BLaER1 (cell line): ENCODE results near the gene ZEB1.
"Not testable (repeated sequence)": the region's sequence is repeated elsewhere in the genome, so short reads cannot be mapped to it uniquely, and the experiment has no call there.

Source experiments
- H3K27ac ChIP-seq: shearing (Covaris generic); formaldehyde crosslinking; 2 replicates; pipeline ENCODE4 v1.8.1; 2022
- H3K27me3 ChIP-seq: shearing (Covaris generic); formaldehyde crosslinking; 2 replicates; pipeline ENCODE4 v1.8.1; 2022
- H3K36me3 ChIP-seq: shearing (Covaris generic); formaldehyde crosslinking; 2 replicates; pipeline ENCODE4 v1.8.1; 2022
- H3K4me1 ChIP-seq: shearing (Covaris generic); formaldehyde crosslinking; 2 replicates; pipeline ENCODE4 v1.8.1; 2022
- H3K4me2 ChIP-seq: shearing (Covaris generic); formaldehyde crosslinking; 2 replicates; pipeline ENCODE4 v1.8.1; 2022
- H3K4me3 ChIP-seq: shearing (Covaris generic); formaldehyde crosslinking; 2 replicates; pipeline ENCODE4 v1.8.1; 2022
- H3K9ac ChIP-seq: shearing (Covaris generic); formaldehyde crosslinking; 2 replicates; pipeline ENCODE4 v1.8.1; 2022
- H3K9me3 ChIP-seq: shearing (Covaris generic); formaldehyde crosslinking; 2 replicates; pipeline ENCODE4 v1.8.1; 2022
- H4K20me1 ChIP-seq: shearing (Covaris generic); formaldehyde crosslinking; 2 replicates; pipeline ENCODE4 v1.8.1; 2022
- Cebpa-rat ChIP-seq: shearing (Covaris generic); IDR thresholded peaks from 2 replicates; pipeline ENCODE4 v1.8.1; 2022

ZEB1 gene

GRCh38 chr10:31384589-31384949, 65.6 kb downstream of the ZEB1 start:
- H3K27ac ChIP-seq: no peak overlapping the region
- TF ChIP-seq Cebpa-rat: no peak

DNA sequence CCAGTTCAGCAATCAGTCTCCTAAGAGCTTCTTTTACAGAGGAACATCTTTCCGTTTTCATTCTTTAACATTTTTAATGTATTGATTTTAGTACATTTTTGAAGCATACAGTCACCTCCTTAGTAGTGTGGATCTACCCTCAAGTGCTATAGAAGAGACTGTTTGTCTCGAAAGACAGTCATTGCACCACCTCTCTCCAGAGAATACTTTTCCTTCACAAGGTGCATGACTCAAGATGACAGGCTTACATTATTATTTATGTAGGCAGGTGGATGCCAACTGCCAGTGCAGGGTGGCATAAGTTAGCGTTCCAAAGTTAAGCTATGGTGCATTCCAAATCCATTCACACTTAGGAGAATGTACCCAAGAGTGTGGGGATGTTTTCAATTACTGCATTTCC, 71.8 kb downstream of the ZEB1 start:
- no peak overlapping the region for H3K27ac ChIP-seq

More at GRCh38 chr10:31384589-31384949, 65.6 kb downstream of the ZEB1 start:
- Histone ChIP-seq H3K9ac (no peak overlapping the region), H3K4me2 (no peak overlapping the region), H3K36me3 (no peaks in the 10 kb centered on the region), H3K9me3 (no peaks in the 10 kb centered on the region), H3K4me3 (no peak overlapping the region), H3K27me3 (no peaks in the 10 kb centered on the region), H4K20me1 (no peaks in the 10 kb centered on the region), H3K4me1 (no peaks in the 10 kb centered on the region)

DNA sequence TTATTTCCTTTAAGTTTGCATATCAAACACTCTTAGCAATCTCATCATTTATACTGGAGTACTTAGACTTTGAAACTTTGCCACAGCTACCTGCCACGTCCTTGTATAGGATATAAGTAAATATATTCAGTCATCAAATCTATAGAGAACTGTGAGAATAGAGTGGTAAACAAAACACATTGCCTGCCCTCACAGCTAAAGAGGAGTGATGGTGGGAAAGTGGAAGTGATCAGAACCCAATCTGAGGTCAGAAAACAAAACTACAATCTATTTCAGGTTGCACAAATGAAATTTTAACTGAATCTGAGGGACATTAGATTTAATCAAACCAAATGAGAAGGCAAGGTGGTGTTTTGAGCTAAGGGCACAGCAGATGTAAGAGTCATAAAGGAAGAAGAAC, 74.8 kb downstream of the ZEB1 start:
- Histone ChIP-seq H3K4me1 (no peaks in the 10 kb centered on the region), H3K27ac (no peak overlapping the region), H3K4me3 (no peak overlapping the region), H3K36me3 (no peaks in the 10 kb centered on the region), H3K9me3 (no peaks in the 10 kb centered on the region), H4K20me1 (no peaks in the 10 kb centered on the region), H3K4me2 (no peak overlapping the region), H3K9ac (no peak overlapping the region), H3K27me3 (no peaks in the 10 kb centered on the region)
- TF ChIP-seq Cebpa-rat: no peak

More for the DNA sequence above, 71.8 kb downstream of the ZEB1 start:
- H4K20me1 ChIP-seq: no peaks in the 10 kb centered on the region
- H3K4me1 ChIP-seq: no peaks in the 10 kb centered on the region
- no peak overlapping the region for H3K9ac ChIP-seq
- no peaks in the 10 kb centered on the region for H3K27me3 ChIP-seq
- no peak overlapping the region for H3K4me3 ChIP-seq
- H3K36me3 ChIP-seq: no peaks in the 10 kb centered on the region
- no peak overlapping the region for H3K4me2 ChIP-seq
- no peak for TF ChIP-seq Cebpa-rat
- no peaks in the 10 kb centered on the region for H3K9me3 ChIP-seq

GRCh38 chr10:31395695-31396094, 76.7 kb downstream of the ZEB1 start:
- TF ChIP-seq Cebpa-rat: no peak

GRCh38 chr10:31396376-31396775, 77.4 kb downstream of the ZEB1 start:
- H3K27ac ChIP-seq: no peak overlapping the region
- no peak overlapping the region for H3K4me2 ChIP-seq
- H3K4me1 ChIP-seq: no peaks in the 10 kb centered on the region
- H3K27me3 ChIP-seq: no peaks in the 10 kb centered on the region
- TF ChIP-seq Cebpa-rat: no peak
- H3K36me3 ChIP-seq: no peaks in the 10 kb centered on the region
- no peaks in the 10 kb centered on the region for H3K9me3 ChIP-seq
- H3K9ac ChIP-seq: no peak overlapping the region
- no peak overlapping the region for H3K4me3 ChIP-seq
- no peaks in the 10 kb centered on the region for H4K20me1 ChIP-seq

More at GRCh38 chr10:31395695-31396094, 76.7 kb downstream of the ZEB1 start:
- Histone ChIP-seq H3K9me3 (no peaks in the 10 kb centered on the region), H3K27me3 (no peaks in the 10 kb centered on the region), H3K4me3 (no peak overlapping the region), H4K20me1 (no peaks in the 10 kb centered on the region), H3K4me1 (no peaks in the 10 kb centered on the region), H3K4me2 (no peak overlapping the region), H3K27ac (no peak overlapping the region), H3K9ac (no peak overlapping the region), H3K36me3 (no peaks in the 10 kb centered on the region)

DNA sequence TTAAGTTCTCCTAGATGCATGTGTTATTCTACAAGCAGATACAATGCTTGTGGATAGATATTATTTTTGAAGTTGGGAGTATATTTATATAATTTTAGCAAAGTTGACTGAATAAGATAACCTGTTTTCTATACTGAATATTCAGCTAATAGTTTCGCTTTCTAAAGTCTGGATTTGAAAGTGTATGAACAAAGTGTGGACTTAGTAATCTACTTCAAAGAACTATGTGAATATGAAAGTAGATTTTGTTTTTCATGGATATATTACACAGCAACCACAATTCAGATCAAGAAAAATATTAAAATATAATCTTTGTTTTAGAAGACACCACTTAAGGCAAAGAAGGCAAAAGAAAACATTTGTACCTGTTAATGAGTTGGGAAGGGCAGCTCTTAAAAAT, 78.8 kb downstream of the ZEB1 start:
- H3K9me3 ChIP-seq: no peaks in the 10 kb centered on the region
- H3K27me3 ChIP-seq: no peaks in the 10 kb centered on the region
- no peak for TF ChIP-seq Cebpa-rat
- no peaks in the 10 kb centered on the region for H3K4me1 ChIP-seq
- H3K9ac ChIP-seq: no peak overlapping the region
- no peak overlapping the region for H3K4me3 ChIP-seq
- H4K20me1 ChIP-seq: no peaks in the 10 kb centered on the region
- H3K36me3 ChIP-seq: no peaks in the 10 kb centered on the region
- no peak overlapping the region for H3K4me2 ChIP-seq
- no peak overlapping the region for H3K27ac ChIP-seq

DNA sequence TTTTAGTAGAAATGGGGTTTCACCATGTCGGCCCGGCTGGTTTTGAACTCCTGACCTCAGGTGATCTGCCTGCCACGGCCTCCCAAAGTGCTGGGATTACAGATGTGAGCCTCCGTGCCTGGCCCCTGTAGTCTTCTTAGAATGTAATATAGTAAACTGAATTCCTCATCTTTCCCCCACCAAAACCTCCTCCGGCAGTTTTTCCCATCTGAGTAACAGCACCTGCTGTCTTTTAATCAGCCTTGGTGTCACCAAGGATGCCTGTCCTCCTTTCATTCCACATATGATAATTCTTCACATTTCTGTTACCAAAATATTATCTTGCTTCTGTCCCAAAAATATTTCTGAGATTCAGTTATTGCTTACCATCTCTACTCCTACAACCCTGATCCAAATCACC, 80.2 kb downstream of the ZEB1 start:
- no peaks in the 10 kb centered on the region for H3K9me3 ChIP-seq
- H3K4me2 ChIP-seq: no peak overlapping the region
- H3K36me3 ChIP-seq: no peaks in the 10 kb centered on the region
- H4K20me1 ChIP-seq: no peaks in the 10 kb centered on the region
- H3K27ac ChIP-seq: no peak overlapping the region
- no peak for TF ChIP-seq Cebpa-rat
- H3K4me1 ChIP-seq: no peaks in the 10 kb centered on the region
- H3K9ac ChIP-seq: no peak overlapping the region
- no peaks in the 10 kb centered on the region for H3K27me3 ChIP-seq
- H3K4me3 ChIP-seq: no peak overlapping the region

DNA sequence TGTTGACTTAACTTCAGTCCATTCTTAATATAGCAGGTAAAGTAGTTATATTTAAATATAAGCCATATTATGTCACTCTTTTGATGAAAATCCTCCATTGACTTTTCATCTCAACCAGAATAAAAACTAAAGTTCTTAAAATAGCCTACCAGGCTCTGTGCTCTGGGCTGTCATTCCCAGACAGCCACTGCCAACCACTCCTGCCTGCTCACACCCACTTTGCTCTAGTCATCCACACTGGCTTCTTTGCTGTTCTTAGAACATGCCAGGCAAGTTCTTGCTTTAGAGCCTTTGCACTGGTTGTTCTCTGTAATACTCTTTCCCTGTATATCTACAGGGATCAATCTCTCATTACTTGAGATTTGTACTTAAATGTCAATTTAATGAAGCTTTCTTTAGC, 80.6 kb downstream of the ZEB1 start:
- no peak overlapping the region for H3K4me2 ChIP-seq
- no peak for TF ChIP-seq Cebpa-rat
- H3K9me3 ChIP-seq: no peaks in the 10 kb centered on the region
- H3K27me3 ChIP-seq: no peaks in the 10 kb centered on the region
- H3K4me3 ChIP-seq: no peak overlapping the region
- no peak overlapping the region for H3K27ac ChIP-seq
- no peak overlapping the region for H3K9ac ChIP-seq
- no peaks in the 10 kb centered on the region for H3K36me3 ChIP-seq
- no peaks in the 10 kb centered on the region for H3K4me1 ChIP-seq
- H4K20me1 ChIP-seq: no peaks in the 10 kb centered on the region

- no peak overlapping the region for H3K9ac ChIP-seq
- H3K27me3 ChIP-seq: no peaks in the 10 kb centered on the region
- no peak overlapping the region for H3K4me2 ChIP-seq
Observed at GRCh38 chr10:31401287-31401686, 82.3 kb downstream of the ZEB1 start.

DNA sequence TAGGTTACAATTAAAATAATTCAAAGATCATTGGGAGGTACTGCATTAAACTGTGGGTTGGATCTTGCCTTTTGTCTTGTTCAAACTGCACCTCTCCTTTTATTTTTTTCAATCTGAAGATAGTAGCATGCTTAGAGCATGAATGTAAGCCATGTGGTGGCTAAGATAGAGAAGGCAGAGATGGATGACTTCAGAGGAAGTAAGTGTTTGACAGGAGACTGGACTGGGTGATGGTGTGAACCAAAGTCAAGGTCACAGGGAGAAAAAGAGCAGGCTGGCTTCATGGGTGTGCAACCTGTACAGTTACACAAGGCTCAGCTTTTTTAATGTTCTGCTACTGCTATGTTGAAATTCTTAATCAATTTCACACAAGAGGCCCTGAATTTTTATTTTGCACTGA, 85.6 kb downstream of the ZEB1 start:
- Histone ChIP-seq H3K36me3 (no peaks in the 10 kb centered on the region), H3K4me1 (no peaks in the 10 kb centered on the region), H3K9ac (no peak overlapping the region), H4K20me1 (no peaks in the 10 kb centered on the region), H3K27ac (no peak overlapping the region), H3K27me3 (no peaks in the 10 kb centered on the region), H3K4me2 (no peak overlapping the region), H3K4me3 (no peak overlapping the region), H3K9me3 (peaks cover 3% of the 10 kb centered on the region; the same call in 1 of the 2 replicates)
- TF ChIP-seq Cebpa-rat: no peak

More at GRCh38 chr10:31401287-31401686, 82.3 kb downstream of the ZEB1 start:
- no peak overlapping the region for H3K4me3 ChIP-seq
- H3K36me3 ChIP-seq: no peaks in the 10 kb centered on the region
- no peaks in the 10 kb centered on the region for H4K20me1 ChIP-seq
- H3K27ac ChIP-seq: no peak overlapping the region
- TF ChIP-seq Cebpa-rat: no peak
- H3K4me1 ChIP-seq: no peaks in the 10 kb centered on the region
- H3K9me3 ChIP-seq: no peaks in the 10 kb centered on the region

GRCh38 chr10:31405829-31406228, 86.8 kb downstream of the ZEB1 start:
- not testable (repeated sequence) for H3K9ac ChIP-seq, H3K27ac ChIP-seq, H3K27me3 ChIP-seq, H3K9me3 ChIP-seq, H3K4me3 ChIP-seq, H4K20me1 ChIP-seq, H3K4me1 ChIP-seq, H3K4me2 ChIP-seq, H3K36me3 ChIP-seq

DNA sequence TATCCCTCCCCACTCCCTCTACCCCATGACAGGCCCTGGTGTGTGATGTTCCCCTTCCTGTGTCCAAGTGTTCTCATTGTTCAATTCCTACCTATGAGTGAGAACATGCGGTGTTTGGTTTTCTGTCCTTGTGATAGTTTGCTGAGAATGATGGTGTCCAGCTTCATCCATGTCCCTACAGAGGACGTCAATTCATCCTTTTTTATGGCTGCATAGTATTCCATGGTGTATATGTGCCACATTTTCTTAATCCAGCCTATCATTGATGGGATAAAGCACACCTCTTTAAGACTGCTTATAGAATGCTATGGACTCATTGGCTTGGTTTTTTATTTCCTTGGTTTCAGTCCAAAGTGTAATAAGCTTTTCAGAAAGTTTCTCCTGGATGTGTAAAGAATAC, 93.4 kb downstream of the ZEB1 start:
- not testable (repeated sequence) for H3K9me3 ChIP-seq, H3K27ac ChIP-seq, H3K27me3 ChIP-seq, H3K4me1 ChIP-seq, H4K20me1 ChIP-seq, H3K4me3 ChIP-seq, H3K4me2 ChIP-seq, H3K9ac ChIP-seq, H3K36me3 ChIP-seq
